ENCODE measurements around the gene ALKBH6. TPM values are rescaled to one million over a fixed set of nuclear protein-coding genes. Genes with fewer than 3 reads are reported as not detected.

Gene ALKBH6
- total and polyA plus RNA-seq, 2 of the 8 experiments (the other 6 are each of a cell fraction or from before 2014, with no cell fraction given): 19.2 to 33.3 TPM

GRCh38 chr19:35995048-35995993 is 18.7 kb downstream of the ALKBH6 start, which contains the start of gene SDHAF1:
Gene SDHAF1, plus strand, starts transcription at chr19:35995188. Its CDS starts 87 bp downstream, at chr19:35995275.
- Histone ChIP-seq H3K4ac (replicated peaks; ENCODE audit: insufficient read length, low read depth, low read length) (no peak within 1 kb of the TSS), H2BK120ac (replicated peaks; ENCODE audit: low read depth, low read length) (no peak within 1 kb of the TSS), H4K8ac (ENCODE audit: extremely low read depth, insufficient read depth, low read length) (peak within 1 kb of the TSS; percentile 73), H3K9ac (replicated peaks in 1 of 4; ENCODE audit: extremely low read depth in 1 of 4, low read depth in 3 of 4, low read length in 3 of 4) (peak within 1 kb of the TSS in 3 of 4 experiments; percentile 47 to 61 (median 54); a peak in 6 of 7 replicates), H2BK15ac (ENCODE audit: low read length) (0 out of 2 replicates have a peak within 1 kb of the TSS, but pooled peaks have one; percentile 92), H3K4me3 (ENCODE audit: extremely low read depth in 1 of 4, insufficient read depth in 2 of 4, low read depth in 3 of 4, low read length in 4 of 4) (peak within 1 kb of the TSS; percentile 75 to 94 (median 80)), H3K56ac (replicated peaks; ENCODE audit: insufficient read length, low read depth, low read length) (no peak within 1 kb of the TSS), H3K14ac (ENCODE audit: insufficient read length) (no peak within 1 kb of the TSS), H4K5ac (ENCODE audit: insufficient read length, low read depth, low read length) (peak within 1 kb of the TSS; percentile 90), H3K27ac (ENCODE audit: low read depth, low read length) (no peak within 1 kb of the TSS), H3K9me3 (ENCODE audit: insufficient read depth in 2 of 2, low read depth in 1 of 2, low read length in 1 of 2) (no peaks in the 10 kb centered on the region), H2BK20ac (ENCODE audit: low read length) (no peak within 1 kb of the TSS), H3K27me3 (replicated peaks in 1 of 4; ENCODE audit: control insufficient read depth in 3 of 4, extremely low read depth in 1 of 4, insufficient read depth in 3 of 4, low read length in 3 of 4) (no peaks in the 10 kb centered on the region), H4K20me1 (replicated peaks in 1 of 2; ENCODE audit: control insufficient read depth in 1 of 2, insufficient read depth in 2 of 2, low read length in 2 of 2) (peaks cover 0 to 8% of the 10 kb centered on the region in 2 experiments), H3K23me2 (ENCODE audit: low read depth, low read length) (peaks cover 7% of the 10 kb centered on the region; the same call in 1 of the 2 replicates), H4K91ac (replicated peaks; ENCODE audit: insufficient read length, low read length) (peak within 1 kb of the TSS; percentile 92), H3K18ac (ENCODE audit: extremely low read depth, low read length) (peak within 1 kb of the TSS; percentile 78), H2AFZ (ENCODE audit: low read length) (0 out of 2 replicates have a peak within 1 kb of the TSS, but pooled peaks have one; percentile 90), H3K4me2 (ENCODE audit: insufficient read depth in 1 of 2, low read depth in 2 of 2, low read length in 2 of 2) (peak within 1 kb of the TSS; percentile 79 to 84), H2BK5ac (ENCODE audit: low read depth, low read length) (no peak within 1 kb of the TSS), H3K36me3 (ENCODE audit: control insufficient read depth in 2 of 4, insufficient read depth in 4 of 4, low read length in 3 of 4) (no peaks in the 10 kb centered on the region), H2AK5ac (ENCODE audit: low read depth, low read length) (no peak within 1 kb of the TSS), H2BK12ac (ENCODE audit: low read depth, low read length) (peak within 1 kb of the TSS; percentile 27; the same call in 1 of the 2 replicates), H3K79me2 (ENCODE audit: control insufficient read depth in 1 of 2, insufficient read depth in 2 of 2, low read length in 2 of 2) (peaks cover 0 to 9% of the 10 kb centered on the region in 2 experiments; a peak in 2 of 4 replicates), H3K4me1 (replicated peaks in 1 of 4; ENCODE audit: control insufficient read depth in 3 of 4, insufficient read depth in 4 of 4, low read length in 3 of 4) (peaks cover 0 to 5% (median 1%) of the 10 kb centered on the region in 4 experiments; a peak in 4 of 7 replicates), H3K23ac (ENCODE audit: insufficient read length) (no peak within 1 kb of the TSS), H3K79me1 (ENCODE audit: low read depth, low read length) (peaks cover 11% of the 10 kb centered on the region)
- WGBS, 2 experiments (ENCODE audit: extremely low coverage in 1 of 2, insufficient coverage in 1 of 2, insufficient read length in 1 of 2, insufficient replicate concordance in 2 of 2, low coverage in 1 of 2, low lambda C conversion rate in 2 of 2, missing lambda C conversion rate in 1 of 2): 2% methylated on average over 90 of the region's 97 CpGs; no CpG with 5 or more reads in 1 of the 2 experiments
- DNase-seq (ENCODE audit: low read depth in 1 of 2, low spot score in 2 of 2): peak; percentile 77 to 95
- POLR2A ChIA-PET (ENCODE audit: partially characterized antibody): interaction anchor here (1.1 to 1.9 kb wide), 6 partner anchors 9 to 59 kb away, joined by 4 to 8 read pairs (median 6); partner anchors contain the start of genes ALKBH6, SYNE4 and THAP8
- CTCF ChIA-PET (ENCODE audit: partially characterized antibody): interaction anchor here (0.7 to 4.1 kb wide), 13 partner anchors 8 to 90 kb away, joined by 3 to 19 read pairs (median 5); partner anchors contain the start of genes SYNE4 and THAP8
- peak; percentile 42 for FAIRE-seq
- TF ChIP-seq CBX8 (IDR thresholded peaks at IDR 0.05; ENCODE audit: borderline replicate concordance, low read depth, low read length) (no peak), SP2 (IDR thresholded peaks at IDR 0.05; ENCODE audit: low read length) (0 out of 2 replicates have a peak, but pooled peaks have one; percentile 5), SRF (IDR thresholded peaks at IDR 0.05; ENCODE audit: low read depth, low read length) (no peak), RFX5 (IDR thresholded peaks at IDR 0.05; ENCODE audit: borderline replicate concordance, low read depth, low read length) (no peak), SP4 (IDR thresholded peaks at IDR 0.05; ENCODE audit: low read length) (no peak), TBP (IDR thresholded peaks at IDR 0.05; ENCODE audit: low read depth, low read length) (peak; percentile 63), KDM5A (IDR thresholded peaks at IDR 0.05; ENCODE audit: low read length) (no peak), KDM4A (IDR thresholded peaks at IDR 0.05; ENCODE audit: low read depth, low read length, severe bottlenecking) (peak; percentile 86), SAP30 (IDR thresholded peaks at IDR 0.05; ENCODE audit: insufficient read depth, insufficient replicate concordance, low read length) (peak; percentile 54)
